Measurements from ENCODE around the gene EGFL7.

The EGFL7 gene

DNA sequence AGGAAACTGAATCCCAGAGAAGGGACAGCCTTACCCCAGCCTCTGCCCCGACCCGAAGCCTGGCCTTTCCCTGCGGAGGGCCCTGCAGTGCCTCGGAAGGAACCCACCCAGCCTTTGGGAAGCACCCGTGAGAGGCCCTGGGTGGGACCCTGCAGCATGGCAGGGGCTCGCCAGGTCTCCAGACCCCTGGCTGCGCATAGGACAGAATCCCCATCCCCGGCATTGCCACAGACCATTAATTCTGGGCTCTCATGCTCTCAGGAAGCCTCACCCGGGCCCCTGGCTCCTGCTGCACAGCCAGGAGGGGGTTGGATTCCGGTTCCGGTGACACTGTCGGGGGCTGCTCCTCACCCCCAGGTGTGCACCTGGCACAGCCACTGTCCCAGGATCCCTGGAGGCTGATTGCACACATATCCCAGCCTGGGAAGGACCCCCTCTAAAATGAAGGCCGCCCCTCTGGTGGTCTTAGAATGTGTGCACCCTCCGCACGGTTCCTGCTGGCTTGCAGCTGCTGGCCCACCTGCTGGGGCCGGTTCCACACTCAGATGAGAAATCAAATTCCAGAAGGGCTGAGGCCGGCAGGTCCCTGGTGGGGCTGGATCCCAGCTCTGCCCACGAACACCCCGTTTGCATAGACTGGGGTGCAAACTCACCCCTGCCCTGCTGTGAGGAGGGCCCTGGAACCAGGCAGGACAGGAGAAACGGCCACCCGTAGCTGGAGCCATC lies 4.7 kb downstream of the EGFL7 start:
- Histone ChIP-seq H3K4me3 (replicated peaks; ENCODE audit: low read depth, low read length) (no peak overlapping the region), H3K36me3 (ENCODE audit: control insufficient read depth, insufficient read depth, low read length) (no peaks in the 10 kb centered on the region), H3K27me3 (replicated peaks; ENCODE audit: control insufficient read depth, insufficient read depth, low read length) (peaks cover under 1% of the 10 kb centered on the region; the same call in 1 of the 2 replicates)
- DNase-seq (ENCODE audit: extremely low read depth, insufficient read length): no peak
- TF ChIP-seq, protein P1, sequence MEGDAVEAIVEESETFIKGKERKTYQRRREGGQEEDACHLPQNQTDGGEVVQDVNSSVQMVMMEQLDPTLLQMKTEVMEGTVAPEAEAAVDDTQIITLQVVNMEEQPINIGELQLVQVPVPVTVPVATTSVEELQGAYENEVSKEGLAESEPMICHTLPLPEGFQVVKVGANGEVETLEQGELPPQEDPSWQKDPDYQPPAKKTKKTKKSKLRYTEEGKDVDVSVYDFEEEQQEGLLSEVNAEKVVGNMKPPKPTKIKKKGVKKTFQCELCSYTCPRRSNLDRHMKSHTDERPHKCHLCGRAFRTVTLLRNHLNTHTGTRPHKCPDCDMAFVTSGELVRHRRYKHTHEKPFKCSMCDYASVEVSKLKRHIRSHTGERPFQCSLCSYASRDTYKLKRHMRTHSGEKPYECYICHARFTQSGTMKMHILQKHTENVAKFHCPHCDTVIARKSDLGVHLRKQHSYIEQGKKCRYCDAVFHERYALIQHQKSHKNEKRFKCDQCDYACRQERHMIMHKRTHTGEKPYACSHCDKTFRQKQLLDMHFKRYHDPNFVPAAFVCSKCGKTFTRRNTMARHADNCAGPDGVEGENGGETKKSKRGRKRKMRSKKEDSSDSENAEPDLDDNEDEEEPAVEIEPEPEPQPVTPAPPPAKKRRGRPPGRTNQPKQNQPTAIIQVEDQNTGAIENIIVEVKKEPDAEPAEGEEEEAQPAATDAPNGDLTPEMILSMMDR (IDR thresholded peaks at IDR 0.05; ENCODE audit: insufficient read depth, low read length, poor library complexity, severe bottlenecking): no peak

DNA sequence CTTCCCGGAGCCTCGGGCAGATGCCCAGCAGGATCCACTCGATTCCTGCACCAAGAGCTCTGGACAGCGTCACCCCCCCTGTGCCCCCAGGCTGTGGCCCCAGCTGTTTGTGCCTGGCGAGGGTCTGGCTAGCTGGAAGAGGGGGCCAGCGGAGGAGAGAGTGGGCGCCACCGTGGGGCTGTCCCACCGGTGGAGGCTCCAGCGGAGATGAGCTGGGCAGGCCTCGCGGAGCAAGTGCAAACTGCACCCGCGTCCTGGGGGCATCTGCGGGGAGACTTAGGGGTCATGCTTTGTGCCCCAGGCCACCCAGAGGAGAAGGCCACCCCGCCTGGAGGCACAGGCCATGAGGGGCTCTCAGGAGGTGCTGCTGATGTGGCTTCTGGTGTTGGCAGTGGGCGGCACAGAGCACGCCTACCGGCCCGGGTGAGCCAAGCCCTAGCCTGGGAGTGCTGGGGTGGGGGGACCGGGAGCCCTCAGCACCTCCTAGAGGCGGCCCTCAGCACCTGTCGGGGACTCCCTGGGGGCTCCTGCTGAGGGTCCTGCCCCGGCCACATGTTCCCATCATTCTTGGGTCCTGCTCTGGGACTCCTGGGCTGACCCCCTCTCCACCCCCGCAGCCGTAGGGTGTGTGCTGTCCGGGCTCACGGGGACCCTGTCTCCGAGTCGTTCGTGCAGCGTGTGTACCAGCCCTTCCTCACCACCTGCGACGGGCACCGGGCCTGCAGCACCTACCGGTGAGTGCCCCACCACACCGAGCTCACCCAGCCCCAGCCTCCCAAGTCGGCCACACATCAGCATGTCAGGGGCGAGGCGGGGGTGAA lies 5.4 kb downstream of the EGFL7 start:
- TF ChIP-seq, protein P1 (IDR thresholded peaks at IDR 0.05; ENCODE audit: insufficient read depth, low read length, poor library complexity, severe bottlenecking): no peak
- no peak for DNase-seq (ENCODE audit: extremely low read depth, insufficient read length)
- no peaks in the 10 kb centered on the region; the same call in 1 of the 2 replicates for H3K27me3 ChIP-seq (replicated peaks; ENCODE audit: control insufficient read depth, insufficient read depth, low read length)
- H3K4me3 ChIP-seq (replicated peaks; ENCODE audit: low read depth, low read length): no peak overlapping the region
- H3K36me3 ChIP-seq (ENCODE audit: control insufficient read depth, insufficient read depth, low read length): no peaks in the 10 kb centered on the region

DNA sequence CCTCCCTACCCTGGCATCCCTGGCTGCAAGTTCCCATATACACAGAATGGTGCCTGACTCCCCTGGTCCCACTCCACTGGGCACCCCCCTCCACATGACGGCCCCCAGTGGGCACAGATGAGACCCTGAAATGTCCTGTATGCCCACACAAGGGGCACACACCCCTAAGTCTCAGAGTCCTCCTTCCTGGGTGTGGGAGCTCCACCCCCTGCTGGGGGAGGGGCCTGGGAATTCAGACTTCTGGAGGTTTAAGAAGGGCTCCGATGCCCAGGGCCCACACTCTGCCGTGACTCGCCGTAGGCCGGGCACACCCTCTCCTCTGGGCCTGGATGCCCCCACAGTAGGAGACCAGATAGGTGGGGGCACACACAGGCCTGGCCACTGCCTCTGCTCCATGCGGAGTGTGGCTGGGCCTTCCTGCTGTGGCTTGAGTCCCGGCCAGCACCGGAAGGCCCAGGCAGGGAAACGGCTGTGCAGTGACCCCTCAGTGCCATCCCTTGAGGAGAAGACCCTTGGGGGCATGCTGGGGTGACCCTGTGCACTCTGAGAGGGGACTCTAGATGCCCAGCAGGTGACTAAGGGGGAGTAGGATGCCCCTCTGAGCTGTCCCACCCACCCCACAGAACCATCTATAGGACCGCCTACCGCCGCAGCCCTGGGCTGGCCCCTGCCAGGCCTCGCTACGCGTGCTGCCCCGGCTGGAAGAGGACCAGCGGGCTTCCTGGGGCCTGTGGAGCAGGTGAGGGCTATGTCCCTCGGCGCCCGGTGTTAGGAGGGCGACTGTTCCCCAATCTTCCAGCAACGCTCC lies 6.5 kb downstream of the EGFL7 start:
- Histone ChIP-seq H3K36me3 (ENCODE audit: control insufficient read depth, insufficient read depth, low read length) (no peaks in the 10 kb centered on the region), H3K27me3 (replicated peaks; ENCODE audit: control insufficient read depth, insufficient read depth, low read length) (no peaks in the 10 kb centered on the region; the same call in 1 of the 2 replicates), H3K4me3 (replicated peaks; ENCODE audit: low read depth, low read length) (no peak overlapping the region)
- TF ChIP-seq, protein P1 (IDR thresholded peaks at IDR 0.05; ENCODE audit: insufficient read depth, low read length, poor library complexity, severe bottlenecking): no peak
- no peak for DNase-seq (ENCODE audit: extremely low read depth, insufficient read length)

DNA sequence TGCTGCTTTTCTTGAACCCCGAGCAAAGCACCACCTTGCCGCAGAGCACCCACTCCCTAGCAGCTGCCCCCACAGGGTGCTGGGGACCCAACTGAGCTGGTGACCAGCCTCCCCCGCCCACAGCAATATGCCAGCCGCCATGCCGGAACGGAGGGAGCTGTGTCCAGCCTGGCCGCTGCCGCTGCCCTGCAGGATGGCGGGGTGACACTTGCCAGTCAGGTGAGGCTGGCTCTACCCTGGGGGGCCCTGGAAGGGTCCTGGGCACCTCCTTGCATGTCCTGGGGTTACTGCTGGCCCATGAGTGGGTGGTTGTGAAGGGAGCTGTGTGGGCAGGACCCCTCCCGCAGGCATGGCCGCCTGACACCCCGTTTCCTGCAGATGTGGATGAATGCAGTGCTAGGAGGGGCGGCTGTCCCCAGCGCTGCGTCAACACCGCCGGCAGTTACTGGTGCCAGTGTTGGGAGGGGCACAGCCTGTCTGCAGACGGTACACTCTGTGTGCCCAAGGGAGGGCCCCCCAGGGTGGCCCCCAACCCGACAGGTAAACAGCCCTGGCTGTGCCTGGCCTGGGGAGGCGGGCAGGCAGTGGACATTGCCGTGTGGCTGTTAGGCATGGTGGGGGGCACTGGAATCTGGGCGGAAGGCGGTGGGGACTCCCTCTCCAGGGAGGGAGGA lies 7.2 kb downstream of the EGFL7 start:
- no peak overlapping the region for H3K4me3 ChIP-seq (replicated peaks; ENCODE audit: low read depth, low read length)
- H3K27me3 ChIP-seq (replicated peaks; ENCODE audit: control insufficient read depth, insufficient read depth, low read length): no peaks in the 10 kb centered on the region; the same call in 1 of the 2 replicates
- H3K36me3 ChIP-seq (ENCODE audit: control insufficient read depth, insufficient read depth, low read length): no peaks in the 10 kb centered on the region
- TF ChIP-seq, protein P1 (IDR thresholded peaks at IDR 0.05; ENCODE audit: insufficient read depth, low read length, poor library complexity, severe bottlenecking): no peak
- DNase-seq (ENCODE audit: extremely low read depth, insufficient read length): no peak

DNA sequence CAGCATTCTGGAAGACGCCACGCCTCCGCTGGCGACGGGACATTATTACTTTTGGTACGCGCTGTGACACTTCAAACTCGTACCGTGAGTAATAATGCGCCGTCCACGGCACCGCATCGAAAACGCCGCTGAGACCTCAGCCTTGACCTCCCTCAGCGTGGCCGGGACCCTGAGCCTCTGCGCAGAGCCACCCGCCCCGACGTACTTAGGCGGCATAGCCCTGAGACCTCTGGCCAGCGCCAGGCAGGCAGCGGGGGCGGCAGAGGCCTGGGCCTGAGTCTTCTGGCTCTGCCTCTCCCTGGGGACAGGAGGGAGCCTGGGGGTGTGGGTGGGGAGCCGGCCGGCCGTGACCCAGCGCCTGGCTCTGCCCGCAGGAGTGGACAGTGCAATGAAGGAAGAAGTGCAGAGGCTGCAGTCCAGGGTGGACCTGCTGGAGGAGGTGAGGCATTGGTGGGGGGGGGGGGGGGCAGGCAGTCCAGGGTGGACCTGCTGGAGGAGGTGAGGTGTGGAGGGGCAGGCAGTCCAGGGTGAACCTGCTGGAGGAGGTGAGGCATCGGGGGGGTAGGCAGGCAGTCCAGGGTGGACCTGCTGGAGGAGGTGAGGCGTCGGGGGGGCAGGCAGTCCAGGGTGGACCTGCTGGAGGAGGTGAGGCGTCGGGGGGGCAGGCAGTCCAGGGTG lies 8.0 kb downstream of the EGFL7 start:
- no peak for DNase-seq (ENCODE audit: extremely low read depth, insufficient read length)
- no peaks in the 10 kb centered on the region for H3K36me3 ChIP-seq (ENCODE audit: control insufficient read depth, insufficient read depth, low read length)
- TF ChIP-seq, protein P1 (IDR thresholded peaks at IDR 0.05; ENCODE audit: insufficient read depth, low read length, poor library complexity, severe bottlenecking): no peak
- H3K27me3 ChIP-seq (replicated peaks; ENCODE audit: control insufficient read depth, insufficient read depth, low read length): no peaks in the 10 kb centered on the region; the same call in 1 of the 2 replicates
- no peak overlapping the region for H3K4me3 ChIP-seq (replicated peaks; ENCODE audit: low read depth, low read length)
